A549 treated with CpdA at 1 μM for 4 hours (cell line): Measurements from ENCODE around the gene FIP1L1. TPM values are rescaled to one million over a fixed set of nuclear protein-coding genes. Genes with fewer than 3 reads are reported as not detected.

Experiments used
- total RNA-seq: library from RNA; stranded (reverse); fragments of 200-300 nt; extraction: Qiagen RNA extraction; gene quantifications from 5 replicates; pipeline ENCODE4 v1.2.3, GENCODE V29; 2022; ENCODE audit warnings: low read depth

FIP1L1 gene, protein sequence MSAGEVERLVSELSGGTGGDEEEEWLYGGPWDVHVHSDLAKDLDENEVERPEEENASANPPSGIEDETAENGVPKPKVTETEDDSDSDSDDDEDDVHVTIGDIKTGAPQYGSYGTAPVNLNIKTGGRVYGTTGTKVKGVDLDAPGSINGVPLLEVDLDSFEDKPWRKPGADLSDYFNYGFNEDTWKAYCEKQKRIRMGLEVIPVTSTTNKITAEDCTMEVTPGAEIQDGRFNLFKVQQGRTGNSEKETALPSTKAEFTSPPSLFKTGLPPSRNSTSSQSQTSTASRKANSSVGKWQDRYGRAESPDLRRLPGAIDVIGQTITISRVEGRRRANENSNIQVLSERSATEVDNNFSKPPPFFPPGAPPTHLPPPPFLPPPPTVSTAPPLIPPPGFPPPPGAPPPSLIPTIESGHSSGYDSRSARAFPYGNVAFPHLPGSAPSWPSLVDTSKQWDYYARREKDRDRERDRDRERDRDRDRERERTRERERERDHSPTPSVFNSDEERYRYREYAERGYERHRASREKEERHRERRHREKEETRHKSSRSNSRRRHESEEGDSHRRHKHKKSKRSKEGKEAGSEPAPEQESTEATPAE
- total RNA-seq = 28.3 to 40.9 TPM (median 34.9 TPM) in 5 replicates

GRCh38 chr4:53377319-53378170, at the start of gene FIP1L1:
TSS of gene FIP1L1 (plus strand) at chr4:53377641. CDS start at chr4:53377839, 198 bp downstream.

GRCh38 chr4:53365486-53366300, 11.7 kb upstream of the FIP1L1 start, which contains the start of gene SCFD2:
TSS of gene SCFD2 (minus strand) at chr4:53366061.

Other genes with a start within 250 kb of the FIP1L1 start
- 7.3 to 8.5 TPM (median 7.7 TPM) in 5 replicates for gene SCFD2, start 11.6 kb upstream of the FIP1L1 start, total RNA-seq
- 0.07 to 0.09 TPM (median 0.07 TPM) in 3 of 5 replicates, not detected in the others for gene LNX1, start 213.8 kb downstream of the FIP1L1 start, total RNA-seq